ENCODE measurements around the gene RPS16.
A peak's percentile ranks its signal among the peaks of the same experiment; 100 is the strongest.

The RPS16 gene

DNA sequence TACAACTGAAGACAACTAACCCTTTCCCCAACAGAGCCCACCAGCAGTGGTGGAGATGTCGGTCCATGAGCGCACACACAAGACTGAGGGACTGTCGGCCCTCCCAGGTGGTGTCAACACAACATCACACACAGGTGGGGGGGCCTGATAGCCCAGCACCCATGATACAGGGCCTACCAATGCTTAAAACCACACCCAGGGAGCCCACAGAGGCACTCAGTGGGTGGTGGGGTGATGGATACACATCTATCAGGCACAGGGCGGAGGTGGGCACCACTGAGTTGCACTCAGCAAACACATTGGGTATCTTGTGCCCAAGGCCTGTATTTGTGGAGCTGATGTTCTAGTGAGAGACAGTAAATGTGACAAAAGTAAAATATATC lies 36.1 kb downstream of the RPS16 start:
- DNase-seq (ENCODE audit: low read depth), result no peak
- TF ChIP-seq, protein P1, sequence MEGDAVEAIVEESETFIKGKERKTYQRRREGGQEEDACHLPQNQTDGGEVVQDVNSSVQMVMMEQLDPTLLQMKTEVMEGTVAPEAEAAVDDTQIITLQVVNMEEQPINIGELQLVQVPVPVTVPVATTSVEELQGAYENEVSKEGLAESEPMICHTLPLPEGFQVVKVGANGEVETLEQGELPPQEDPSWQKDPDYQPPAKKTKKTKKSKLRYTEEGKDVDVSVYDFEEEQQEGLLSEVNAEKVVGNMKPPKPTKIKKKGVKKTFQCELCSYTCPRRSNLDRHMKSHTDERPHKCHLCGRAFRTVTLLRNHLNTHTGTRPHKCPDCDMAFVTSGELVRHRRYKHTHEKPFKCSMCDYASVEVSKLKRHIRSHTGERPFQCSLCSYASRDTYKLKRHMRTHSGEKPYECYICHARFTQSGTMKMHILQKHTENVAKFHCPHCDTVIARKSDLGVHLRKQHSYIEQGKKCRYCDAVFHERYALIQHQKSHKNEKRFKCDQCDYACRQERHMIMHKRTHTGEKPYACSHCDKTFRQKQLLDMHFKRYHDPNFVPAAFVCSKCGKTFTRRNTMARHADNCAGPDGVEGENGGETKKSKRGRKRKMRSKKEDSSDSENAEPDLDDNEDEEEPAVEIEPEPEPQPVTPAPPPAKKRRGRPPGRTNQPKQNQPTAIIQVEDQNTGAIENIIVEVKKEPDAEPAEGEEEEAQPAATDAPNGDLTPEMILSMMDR (conservative IDR thresholded peaks at IDR 0.05; ENCODE audit: low read depth, low read length), result no peak
- H3K4me3 ChIP-seq (ENCODE audit: low read depth, low read length), result no peak overlapping the region

DNA sequence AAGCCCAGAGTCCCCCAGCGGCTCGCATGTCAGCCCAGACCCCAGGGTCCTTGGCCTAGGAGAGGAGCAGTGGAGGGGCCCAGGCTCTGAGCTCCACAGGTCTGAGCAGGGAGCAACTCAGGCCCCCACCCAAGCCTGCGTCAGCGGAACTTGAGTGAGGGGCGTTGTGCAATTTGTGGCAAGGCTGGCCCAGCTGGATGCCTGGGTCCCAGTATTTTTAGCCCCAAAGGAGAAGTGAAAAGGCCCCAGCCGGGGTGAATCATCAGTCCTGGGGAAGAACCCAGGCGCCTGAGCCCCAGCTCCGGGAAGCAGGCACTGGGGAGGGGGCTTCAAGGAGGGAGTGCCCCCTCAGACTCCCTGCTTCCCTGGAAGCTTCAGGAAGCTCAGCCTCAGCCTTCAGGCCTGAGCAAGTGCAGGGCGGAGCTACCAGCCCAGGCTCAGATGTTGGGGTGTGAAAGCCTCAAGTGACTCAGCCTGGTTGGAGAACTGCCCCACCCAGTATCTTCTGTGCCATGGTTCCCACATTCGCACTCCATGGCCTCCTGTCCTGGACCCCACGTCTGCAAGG lies 37.4 kb downstream of the RPS16 start:
- DNase-seq (ENCODE audit: low read depth), result peak; percentile 84
- no peak overlapping the region for H3K4me3 ChIP-seq (ENCODE audit: low read depth, low read length)
- TF ChIP-seq, protein P1 (conservative IDR thresholded peaks at IDR 0.05; ENCODE audit: low read depth, low read length), result no peak

DNA sequence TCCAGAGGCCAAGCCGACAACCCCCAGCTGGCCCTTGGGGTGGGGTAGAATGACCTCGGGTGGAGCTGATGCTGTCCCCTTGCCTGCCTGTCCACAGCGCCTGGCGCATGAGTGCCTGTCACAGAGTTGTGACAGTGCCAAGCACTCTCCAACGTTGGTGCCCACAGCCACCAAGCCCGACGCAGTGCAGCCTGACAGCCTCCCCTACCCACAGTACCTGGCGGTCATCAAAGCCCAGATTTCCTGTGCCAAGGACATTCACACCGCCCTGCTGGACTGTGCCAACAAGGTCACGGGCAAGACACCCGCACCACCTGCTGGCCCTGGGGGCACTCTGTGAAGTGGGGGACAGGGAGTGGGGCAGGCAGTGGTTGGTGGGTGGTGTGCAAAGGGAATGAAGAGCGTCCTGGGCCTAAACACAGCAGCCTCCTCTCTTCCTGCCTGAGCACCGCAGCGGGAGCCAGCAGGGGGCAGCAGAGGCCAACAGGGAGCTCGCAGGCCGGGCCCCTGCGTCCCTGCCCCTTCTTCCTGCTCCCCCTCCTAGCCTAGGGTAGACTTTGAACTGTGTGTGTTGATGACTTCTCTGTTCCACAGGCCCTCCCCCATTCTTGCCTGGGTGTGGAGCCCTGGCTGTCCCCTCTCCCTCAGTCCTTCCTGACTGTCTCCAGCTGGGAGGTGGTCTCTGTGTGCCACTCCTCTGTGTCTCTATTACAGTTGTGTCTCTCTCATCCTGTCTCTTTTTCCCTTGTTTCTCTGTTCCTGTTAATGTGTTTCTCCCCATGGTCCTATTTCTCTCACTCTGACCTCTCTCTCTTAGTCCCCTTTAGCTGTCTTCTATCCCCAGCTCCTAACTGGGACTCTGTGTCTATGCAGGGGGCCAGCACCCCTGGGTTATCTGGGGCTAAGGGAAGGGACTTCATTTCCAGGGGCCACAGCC lies 38.1 kb downstream of the RPS16 start:
- DNase-seq (ENCODE audit: low read depth), result peak; percentile 90
- peak overlapping the region; percentile 11 for H3K4me3 ChIP-seq (ENCODE audit: low read depth, low read length)
- TF ChIP-seq, protein P1 (conservative IDR thresholded peaks at IDR 0.05; ENCODE audit: low read depth, low read length), result peak; percentile 93

DNA sequence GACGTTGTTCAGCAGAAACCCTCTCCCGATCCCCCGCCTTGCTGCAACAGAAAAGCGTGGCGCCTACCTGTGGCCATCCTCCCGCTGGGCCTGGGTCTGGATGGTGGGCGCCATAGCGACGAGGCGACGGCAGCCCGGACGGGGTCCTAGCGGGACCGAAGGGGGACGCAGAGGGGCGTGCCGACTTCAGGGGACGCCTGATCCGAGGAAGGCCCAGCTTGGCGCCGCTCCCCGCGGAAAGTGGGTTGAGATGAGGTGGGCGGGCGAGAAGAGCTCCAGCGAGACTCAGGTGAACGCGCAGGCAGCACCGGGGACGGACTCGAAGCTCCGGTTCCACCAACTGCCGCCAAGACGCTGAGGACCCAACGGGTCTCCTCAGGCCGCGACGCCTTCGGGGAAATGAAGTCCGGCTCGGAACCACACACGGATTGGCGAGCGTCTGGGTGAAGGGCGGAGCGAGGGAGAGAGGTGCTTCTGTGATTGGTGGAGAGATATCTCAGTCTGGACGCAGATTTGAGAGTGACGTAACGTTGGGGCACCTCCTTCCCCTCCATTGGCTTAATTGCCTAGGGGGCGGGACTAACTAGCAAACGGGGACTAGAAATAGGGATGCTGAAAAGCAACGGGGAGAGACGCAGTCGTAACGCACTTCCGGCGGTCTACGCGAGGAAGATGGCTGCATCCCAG lies 44.9 kb downstream of the RPS16 start, which contains the start of the genes MED29 and PAF1:
Gene MED29, plus strand, starts transcription at position 628 of the 687 bp plus-strand sequence. Its CDS starts 45 bp downstream, at position 673.
Gene PAF1, minus strand, starts transcription at position 356 of the 687 bp plus-strand sequence. Its CDS starts 242 bp downstream, at position 114.
- H3K4me3 ChIP-seq (ENCODE audit: low read depth, low read length), result peak within 1 kb of the TSS; percentile 98
- TF ChIP-seq, protein P1 (conservative IDR thresholded peaks at IDR 0.05; ENCODE audit: low read depth, low read length), result no peak
- peak; percentile 100 for DNase-seq (ENCODE audit: low read depth)

DNA sequence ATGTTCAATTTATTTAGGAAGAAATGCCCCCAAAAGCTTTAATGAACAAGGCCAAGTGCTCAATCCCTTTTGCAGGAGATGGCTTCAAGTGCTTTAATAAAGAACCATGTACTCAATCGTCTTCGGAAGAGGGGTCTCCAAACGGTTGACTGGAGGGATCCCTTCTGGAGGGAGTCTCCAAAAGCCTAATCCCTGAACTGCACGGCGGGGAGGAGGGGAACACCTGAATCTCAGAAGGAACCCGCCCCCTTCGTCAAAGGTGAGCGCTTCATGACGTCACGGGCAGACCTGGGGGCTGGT lies 45.3 kb downstream of the RPS16 start:
- TF ChIP-seq, protein P1 (conservative IDR thresholded peaks at IDR 0.05; ENCODE audit: low read depth, low read length), result no peak
- peak overlapping the region; percentile 97 for H3K4me3 ChIP-seq (ENCODE audit: low read depth, low read length)
- no peak for DNase-seq (ENCODE audit: low read depth)

DNA sequence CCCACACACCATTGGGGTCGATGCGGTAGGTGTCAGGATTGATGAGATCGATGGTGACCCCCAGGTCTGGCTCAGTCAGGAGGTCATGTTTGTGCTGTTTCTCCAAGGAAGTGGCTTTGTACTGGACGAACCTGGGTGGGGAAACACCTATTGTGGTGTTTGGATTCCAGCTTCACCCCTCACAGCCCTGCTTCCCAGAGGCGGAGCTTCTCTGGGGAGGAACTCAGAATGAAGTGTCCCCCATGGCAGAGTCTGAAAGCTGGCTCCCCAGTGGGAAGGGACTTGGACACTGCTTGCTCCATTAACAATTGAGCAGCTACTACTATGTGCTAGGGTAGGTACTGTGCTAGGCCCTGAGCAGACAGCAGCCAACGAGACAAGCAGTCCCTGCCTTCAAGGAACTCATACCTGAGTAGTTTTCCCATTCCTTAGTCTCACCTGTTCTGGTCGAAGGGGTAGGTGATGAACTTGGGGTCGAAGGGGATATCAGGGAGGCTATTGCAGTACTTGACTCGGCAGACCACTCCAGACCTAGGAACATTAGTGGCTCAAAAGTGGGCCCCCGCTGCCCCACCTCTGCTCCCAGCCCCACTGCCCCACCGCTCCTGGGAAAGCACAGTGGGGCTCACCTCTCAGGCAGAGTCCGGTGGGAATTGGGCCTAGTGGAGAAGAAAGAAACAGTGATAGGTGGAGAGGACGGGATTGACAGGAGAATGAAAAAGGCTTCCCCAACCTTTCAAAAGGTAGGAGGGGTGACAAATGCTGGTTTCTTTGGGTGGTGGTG lies 45.9 kb downstream of the RPS16 start:
- DNase-seq (ENCODE audit: low read depth), result no peak
- H3K4me3 ChIP-seq (ENCODE audit: low read depth, low read length), result peak overlapping the region; percentile 97
- TF ChIP-seq, protein P1 (conservative IDR thresholded peaks at IDR 0.05; ENCODE audit: low read depth, low read length), result no peak

Measured in choroid plexus epithelial cell (primary cell).